NCI-H2107 treated with DMSO at 0.1 percent for 48 hours (cell line): ENCODE measurements around the gene C10orf143.

ENCODE experiments used
- DNase-seq: peaks from one replicate; lab custom pipeline; 2025; ENCODE audit not compliant: unreplicated experiment; lab: John Stamatoyannopoulos, UW

Gene C10orf143

DNA sequence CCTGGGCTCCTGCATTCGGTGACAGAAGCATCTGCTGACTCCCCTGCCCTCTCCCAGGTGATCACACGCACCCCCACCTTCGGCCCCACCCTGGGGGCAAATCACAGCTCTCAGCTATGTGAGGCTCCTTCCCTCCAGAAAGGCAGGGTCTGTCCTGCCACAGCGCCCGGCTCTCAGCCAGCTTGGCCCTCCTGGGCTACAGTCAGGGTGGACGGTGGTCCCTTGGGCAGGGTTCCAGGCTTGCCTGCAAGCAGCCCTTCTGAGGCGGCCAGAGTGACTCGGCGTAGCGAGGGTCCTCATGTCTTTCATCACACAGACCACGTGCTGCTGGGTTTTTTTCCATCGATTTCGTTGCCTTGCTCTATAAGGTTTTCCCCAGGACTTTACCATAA lies 93.0 kb downstream of the C10orf143 start:
- no peak for DNase-seq

DNA sequence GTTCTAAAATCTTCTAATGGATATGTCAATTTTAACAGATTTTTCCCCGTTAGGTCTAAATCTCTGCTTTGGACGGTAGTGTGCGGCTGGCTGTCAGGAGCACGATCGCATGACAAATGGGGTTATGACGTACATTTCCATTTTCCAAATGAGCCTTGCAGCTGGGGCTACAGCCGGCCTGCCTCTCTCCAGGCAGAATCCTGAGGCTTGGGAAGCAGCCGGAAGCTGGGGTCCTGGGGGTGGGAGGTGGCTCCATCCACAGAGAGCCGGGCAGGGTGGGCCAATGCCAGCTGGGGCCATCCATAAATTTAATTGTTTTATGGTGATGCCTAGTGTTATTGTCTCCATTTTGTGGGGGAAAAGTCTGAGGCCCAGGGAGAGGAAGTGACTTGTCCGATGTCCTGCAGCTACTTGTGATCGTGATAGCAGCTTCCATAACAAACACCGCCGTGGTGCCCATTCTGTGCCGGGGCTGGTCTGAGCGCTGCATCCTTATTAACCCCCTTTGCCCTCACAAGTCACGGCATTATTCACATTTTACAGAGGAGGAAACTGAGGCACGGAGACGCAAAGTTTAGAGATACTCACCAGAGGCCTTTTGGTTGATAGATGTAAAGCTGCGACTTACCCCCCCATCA lies 93.5 kb downstream of the C10orf143 start:
- no peak for DNase-seq

GRCh38 chr10:130016095-130016494 lies 94.5 kb downstream of the C10orf143 start:
- DNase-seq = no peak

DNA sequence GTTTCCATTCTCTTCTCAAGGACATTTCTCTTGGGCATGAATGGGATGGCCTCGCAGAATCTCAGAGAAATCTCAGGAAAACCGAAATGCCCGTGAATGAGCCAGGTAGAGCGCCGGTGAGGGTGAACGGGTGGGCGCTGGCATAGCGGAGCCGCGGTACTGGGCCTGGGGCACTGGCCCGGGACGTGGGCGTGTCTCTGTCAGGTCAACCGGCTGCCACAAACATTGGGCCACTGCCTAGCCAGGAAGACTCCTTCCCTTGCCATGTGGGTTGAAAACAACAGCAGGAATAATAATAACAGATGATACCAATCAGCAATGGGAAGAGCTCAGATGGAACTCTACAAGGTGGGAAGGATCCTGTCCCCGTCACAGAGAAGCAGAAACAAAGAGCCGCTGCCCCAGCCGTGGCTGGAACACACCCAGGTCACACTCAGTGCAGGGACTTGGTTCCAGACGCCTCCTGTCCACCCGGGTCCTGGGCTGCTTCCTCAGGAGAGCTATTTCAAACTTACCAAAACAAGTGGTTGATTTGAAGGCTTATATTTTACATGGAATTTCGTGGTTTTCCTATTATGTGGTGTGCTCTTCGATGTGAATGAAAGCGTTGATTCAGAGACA lies 95.4 kb downstream of the C10orf143 start:
- no peak for DNase-seq

GRCh38 chr10:130014263-130015074 lies 96.2 kb downstream of the C10orf143 start:
- no peak for DNase-seq
